HG03457 (cell line): ENCODE data around the gene LSM2.

Experiments used
- ATAC-seq: cut with Tn5 transposase; IDR thresholded peaks from one replicate; pipeline ENCODE4 v1.9.1; 2021; ENCODE audit warnings: moderate number of reproducible peaks; ENCODE audit not compliant: unreplicated experiment

LSM2 gene

GRCh38 chr6:31758281-31758680 is 48.5 kb downstream of the LSM2 start:
- ATAC-seq, result no peak

- no peak for ATAC-seq
Observed at GRCh38 chr6:31752739-31753319, 53.9 kb downstream of the LSM2 start.

DNA sequence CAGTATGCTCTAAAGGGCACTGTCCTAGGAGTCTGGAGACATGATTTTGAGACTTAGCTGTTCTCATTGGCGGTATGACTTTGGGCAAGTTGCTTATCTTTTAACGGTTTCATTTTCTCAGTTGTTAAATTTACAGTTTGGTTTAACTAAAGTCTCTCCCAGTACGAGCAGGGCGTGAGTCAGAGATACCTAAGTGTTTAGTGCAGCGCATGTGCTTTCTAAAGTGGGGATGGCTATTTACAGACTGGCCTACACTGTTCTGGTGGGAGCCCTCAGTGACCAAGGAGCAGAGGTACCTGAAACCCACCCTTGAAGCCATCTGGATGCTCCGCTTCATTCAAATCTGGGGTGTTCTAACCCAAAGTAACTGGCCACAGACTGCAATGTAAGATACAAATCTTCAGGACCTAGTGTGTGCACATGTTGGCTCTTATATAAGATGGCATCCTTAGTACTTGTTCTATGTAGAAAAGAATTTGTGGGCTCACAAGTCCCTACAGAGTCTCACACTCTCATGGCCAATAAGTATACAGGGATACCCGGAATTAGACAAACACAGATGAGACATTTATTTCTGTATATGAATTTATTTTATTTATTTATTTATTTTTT is 56.2 kb downstream of the LSM2 start:
- ATAC-seq, result no peak

DNA sequence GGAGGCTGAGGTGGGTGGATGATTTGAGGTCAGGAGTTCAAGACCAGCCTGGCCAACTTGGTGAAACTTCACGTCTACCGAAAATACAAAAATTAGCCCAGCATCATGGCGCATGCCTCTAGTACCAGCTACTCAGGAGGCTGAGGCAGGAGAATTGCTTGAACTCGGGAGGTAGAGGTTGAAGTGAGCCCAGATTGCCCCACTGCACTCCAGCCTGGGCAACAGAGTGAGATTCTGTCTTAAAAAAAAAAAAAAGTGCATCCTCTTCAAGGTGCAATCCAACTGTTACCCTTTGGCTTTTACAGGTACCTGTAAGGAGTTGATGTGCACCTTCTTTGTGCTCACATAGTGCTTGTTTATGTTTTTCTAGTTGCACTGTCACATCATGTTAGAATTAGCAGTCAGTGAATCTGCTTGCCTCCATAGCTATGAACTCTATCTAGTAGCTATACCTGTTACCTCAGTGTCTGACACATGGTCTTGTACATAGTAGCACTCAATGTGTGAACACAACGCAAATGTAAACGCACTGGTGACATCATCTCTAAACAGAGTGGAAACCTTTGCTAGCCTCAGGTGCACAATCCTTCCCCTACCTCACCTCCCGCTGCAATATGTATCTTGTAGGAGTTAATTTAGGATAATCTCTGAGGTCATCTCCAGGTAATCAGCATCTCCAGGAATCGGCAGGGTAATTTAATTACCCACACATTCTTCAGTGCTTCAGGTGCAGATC is 57.3 kb downstream of the LSM2 start:
- ATAC-seq, result no peak
